ENCODE data around the gene FSTL5. TPM values are rescaled to one million over a fixed set of nuclear protein-coding genes. Genes with fewer than 3 reads are reported as not detected.

The FSTL5 gene
- total RNA-seq, 1 experiment from 2014 or later, result not detected

DNA sequence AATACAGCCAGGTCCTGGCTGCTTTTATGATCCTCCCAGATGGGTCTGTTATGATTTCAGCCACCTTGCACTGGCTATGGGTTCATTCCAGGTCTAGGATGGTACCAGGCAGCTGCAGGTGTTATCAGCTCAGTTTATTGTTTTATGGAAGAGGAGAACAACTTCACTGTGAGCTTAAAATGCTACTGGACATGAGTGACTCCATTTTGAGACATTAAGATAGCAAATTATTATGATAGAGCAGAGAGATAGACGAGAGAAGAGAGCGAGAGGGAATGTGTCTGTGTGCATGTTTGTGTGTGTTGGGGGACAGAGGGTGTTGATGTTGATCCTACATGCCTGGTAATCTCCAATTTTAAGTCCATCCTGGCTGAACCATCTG is 820.2 kb downstream of the FSTL5 start:
- ATAC-seq (no peak), DNase-seq (ENCODE audit: low read depth, low spot score) (no peak)
- H2AFZ ChIP-seq (ENCODE audit: low read depth, low read length, poor library complexity, severe bottlenecking), result no peak overlapping the region
- intact Hi-C loops (cut with micrococcal nuclease), result no loop called here
- no peaks in the 10 kb centered on the region for H3K9me3 ChIP-seq (ENCODE audit: control insufficient read depth in 1 of 2, insufficient read depth in 1 of 2, low read depth in 1 of 2, low read length in 2 of 2)
- ChIA-PET RAD21 (ENCODE audit: low non-redundant PET in 1 of 2, low total read pairs in 2 of 2, uncharacterized antibody in 2 of 2, unreplicated experiment in 2 of 2) (no interaction called here), POLR2A (no interaction called here), CTCF (no interaction called here)
- no TSS peak for BruUV-seq (replicated peaks)
- no peaks in the 10 kb centered on the region for H3K27me3 ChIP-seq (ENCODE audit: insufficient read depth, low read length)
- no peak for TF ChIP-seq SRF (IDR thresholded peaks at IDR 0.05; ENCODE audit: low read depth)
- TF ChIP-seq EZH2phosphoT487 (IDR thresholded peaks at IDR 0.05; ENCODE audit: borderline replicate concordance), result no peak
- TF ChIP-seq YY1 (IDR thresholded peaks at IDR 0.05; ENCODE audit: extremely low read depth, insufficient replicate concordance, low read depth, low read length), result no peak
- no peak for TF ChIP-seq CEBPB (IDR thresholded peaks at IDR 0.05; ENCODE audit: low read depth)
- H3K4me2 ChIP-seq (ENCODE audit: low read length), result no peak overlapping the region
- H3K27ac ChIP-seq (ENCODE audit: low read depth, low read length), result no peak overlapping the region
- H3K4me3 ChIP-seq (replicated peaks in 1 of 2; ENCODE audit: low read depth in 1 of 2, low read length in 2 of 2), result no peak overlapping the region
- no peaks in the 10 kb centered on the region for H4K20me1 ChIP-seq (ENCODE audit: insufficient read depth)
- no peaks in the 10 kb centered on the region for H3K9me2 ChIP-seq (ENCODE audit: insufficient read depth)
- H3K4me1 ChIP-seq (ENCODE audit: control insufficient read depth in 1 of 2, insufficient read depth in 2 of 2, low read length in 2 of 2), result no peaks in the 10 kb centered on the region
- H3K9ac ChIP-seq (ENCODE audit: low read length), result no peak overlapping the region
- no peaks in the 10 kb centered on the region for H3K36me3 ChIP-seq (ENCODE audit: control insufficient read depth in 1 of 2, insufficient read depth in 2 of 2, low read length in 2 of 2)
- no peaks in the 10 kb centered on the region for H3K79me2 ChIP-seq (ENCODE audit: insufficient read depth, low read length)

- H3K27ac ChIP-seq (ENCODE audit: low read depth, low read length), result no peak overlapping the region
- no peak overlapping the region for H2AFZ ChIP-seq (ENCODE audit: low read depth, low read length, poor library complexity, severe bottlenecking)
- H3K36me3 ChIP-seq (ENCODE audit: control insufficient read depth in 1 of 2, insufficient read depth in 2 of 2, low read length in 2 of 2), result no peaks in the 10 kb centered on the region
- no peaks in the 10 kb centered on the region for H3K9me3 ChIP-seq (ENCODE audit: control insufficient read depth in 1 of 2, insufficient read depth in 1 of 2, low read depth in 1 of 2, low read length in 2 of 2)
- TF ChIP-seq ELF1 (IDR thresholded peaks at IDR 0.05; ENCODE audit: borderline replicate concordance, low read depth) (no peak), FOSL1 (IDR thresholded peaks at IDR 0.05; ENCODE audit: low read depth) (no peak), REST (IDR thresholded peaks at IDR 0.05; ENCODE audit: low read depth) (no peak), CEBPB (IDR thresholded peaks at IDR 0.05; ENCODE audit: low read depth) (no peak)
- intact Hi-C loops (cut with micrococcal nuclease), result no loop called here
- no peaks in the 10 kb centered on the region for H4K20me1 ChIP-seq (ENCODE audit: insufficient read depth)
- H3K4me2 ChIP-seq (ENCODE audit: low read length), result no peak overlapping the region
- no peak overlapping the region for H3K9ac ChIP-seq (ENCODE audit: low read length)
- DNase-seq (ENCODE audit: low read depth, low spot score) (no peak), ATAC-seq (no peak)
- RAD21 ChIA-PET (ENCODE audit: low non-redundant PET in 1 of 2, low total read pairs in 2 of 2, uncharacterized antibody in 2 of 2, unreplicated experiment in 2 of 2), result no interaction called here
- CTCF ChIA-PET, result no interaction called here
- BruUV-seq (replicated peaks), result no TSS peak
- no peaks in the 10 kb centered on the region for H3K79me2 ChIP-seq (ENCODE audit: insufficient read depth, low read length)
- no peak overlapping the region for H3K4me3 ChIP-seq (replicated peaks in 1 of 2; ENCODE audit: low read depth in 1 of 2, low read length in 2 of 2)
- no peaks in the 10 kb centered on the region for H3K4me1 ChIP-seq (ENCODE audit: control insufficient read depth in 1 of 2, insufficient read depth in 2 of 2, low read length in 2 of 2)
- POLR2A ChIA-PET, result no interaction called here
- no peaks in the 10 kb centered on the region for H3K27me3 ChIP-seq (ENCODE audit: insufficient read depth, low read length)
- H3K9me2 ChIP-seq (ENCODE audit: insufficient read depth), result no peaks in the 10 kb centered on the region
Observed at GRCh38 chr4:161342881-161343568, 820.8 kb downstream of the FSTL5 start.
